A673 (cell line): Measurements from ENCODE around the gene BUB1B.

ENCODE experiments used
- EZH2 ChIP-seq: fragments of 200-600 bp; sonication (generic); IDR thresholded peaks from 2 replicates; pipeline ENCODE4 v1.6.1; 2017; ENCODE audit warnings: borderline replicate concordance, low read depth, mild to moderate bottlenecking, mixed read lengths, antibody characterized with exemption, low read length; ENCODE audit not compliant: poor library complexity, severe bottlenecking
- TF ChIP-seq, protein P1 (sequence below): fragments of 300-800, 200-600 bp; sonication (generic); conservative IDR thresholded peaks from 2 replicates; pipeline ENCODE4 v1.5.1; 2017; ENCODE audit warnings: low read depth, mild to moderate bottlenecking, antibody characterized with exemption, low read length, moderate library complexity, mixed read lengths

DNA sequence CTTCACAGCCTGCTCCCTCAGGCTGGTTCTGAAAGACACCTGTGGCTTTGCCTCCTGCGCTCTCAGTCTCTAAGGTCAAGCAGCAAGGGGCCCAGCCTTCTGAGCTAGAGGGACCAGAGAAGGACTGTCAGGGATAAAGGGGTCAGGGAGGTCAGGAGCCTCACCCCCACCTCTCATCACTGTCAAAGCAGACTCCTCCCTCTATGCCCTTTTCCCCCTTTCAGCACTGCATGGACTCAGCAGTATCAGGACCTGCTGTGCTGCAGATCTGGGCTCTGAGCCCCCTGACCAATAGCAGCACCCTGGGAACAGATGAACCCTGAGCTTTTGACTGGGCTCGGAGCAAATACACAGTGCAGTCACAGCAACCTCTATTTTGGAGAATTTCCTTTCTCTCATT is 49.0 kb upstream of the BUB1B start:
- TF ChIP-seq, protein P1, sequence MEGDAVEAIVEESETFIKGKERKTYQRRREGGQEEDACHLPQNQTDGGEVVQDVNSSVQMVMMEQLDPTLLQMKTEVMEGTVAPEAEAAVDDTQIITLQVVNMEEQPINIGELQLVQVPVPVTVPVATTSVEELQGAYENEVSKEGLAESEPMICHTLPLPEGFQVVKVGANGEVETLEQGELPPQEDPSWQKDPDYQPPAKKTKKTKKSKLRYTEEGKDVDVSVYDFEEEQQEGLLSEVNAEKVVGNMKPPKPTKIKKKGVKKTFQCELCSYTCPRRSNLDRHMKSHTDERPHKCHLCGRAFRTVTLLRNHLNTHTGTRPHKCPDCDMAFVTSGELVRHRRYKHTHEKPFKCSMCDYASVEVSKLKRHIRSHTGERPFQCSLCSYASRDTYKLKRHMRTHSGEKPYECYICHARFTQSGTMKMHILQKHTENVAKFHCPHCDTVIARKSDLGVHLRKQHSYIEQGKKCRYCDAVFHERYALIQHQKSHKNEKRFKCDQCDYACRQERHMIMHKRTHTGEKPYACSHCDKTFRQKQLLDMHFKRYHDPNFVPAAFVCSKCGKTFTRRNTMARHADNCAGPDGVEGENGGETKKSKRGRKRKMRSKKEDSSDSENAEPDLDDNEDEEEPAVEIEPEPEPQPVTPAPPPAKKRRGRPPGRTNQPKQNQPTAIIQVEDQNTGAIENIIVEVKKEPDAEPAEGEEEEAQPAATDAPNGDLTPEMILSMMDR = no peak
- no peak for TF ChIP-seq EZH2
